Bronchial epithelial cell (primary cell): ENCODE data around the gene JAML. TPM values are rescaled to one million over a fixed set of nuclear protein-coding genes. Genes with fewer than 3 reads are reported as not detected.

ENCODE experiments used
- DNase-seq: peaks from one replicate; pipeline ENCODE4 v3.0.0-alpha.2; 2010; ENCODE audit warnings: low read depth
- FAIRE-seq: peaks from 2 replicates; lab custom pipeline; 2011; peaks lifted over from hg19 to GRCh38; lab: Jason Lieb, UNC
- H3K27me3 ChIP-seq: 2 replicates; pipeline ENCODE4 v1.5.1; 2011; ENCODE audit warnings: low read length; ENCODE audit not compliant: control insufficient read depth, insufficient read depth
- H3K36me3 ChIP-seq: 2 replicates; pipeline ENCODE4 v1.5.1; 2011; ENCODE audit warnings: low read length; ENCODE audit not compliant: control insufficient read depth, insufficient read depth
- H3K4me3 ChIP-seq: 2 replicates; pipeline ENCODE4 v1.5.1; 2011; ENCODE audit warnings: mild to moderate bottlenecking, low read depth, low read length, control low read depth
- CTCF ChIP-seq: IDR thresholded peaks from 2 replicates; pipeline ENCODE4 v1.5.1; 2011; ENCODE audit warnings: mild to moderate bottlenecking, moderate library complexity, low read length, control low read depth, inconsistent platforms; ENCODE audit not compliant: insufficient read depth, severe bottlenecking
- total RNA-seq: library from RNA; depleted of rRNA; stranded (reverse); fragments of >200 nt; gene quantifications from 2 replicates; pipeline ENCODE4 v1.2.1, GENCODE V29; 2014

The JAML gene
- total RNA-seq, 1 donor from 2014 or later, result not detected

GRCh38 chr11:118212131-118212725 lies 12.6 kb downstream of the JAML start:
- no peak for FAIRE-seq
- no peak for TF ChIP-seq CTCF
- Histone ChIP-seq H3K4me3 (no peak overlapping the region), H3K36me3 (no peaks in the 10 kb centered on the region), H3K27me3 (no peaks in the 10 kb centered on the region)
- peak; percentile 32 for DNase-seq

- FAIRE-seq (no peak), DNase-seq (no peak)
- H3K27me3 ChIP-seq, result no peaks in the 10 kb centered on the region
- no peak overlapping the region for H3K4me3 ChIP-seq
- H3K36me3 ChIP-seq, result no peaks in the 10 kb centered on the region
- no peak for TF ChIP-seq CTCF
Measured at GRCh38 chr11:118211006-118211405, 13.8 kb downstream of the JAML start.

GRCh38 chr11:118210323-118210722 lies 14.5 kb downstream of the JAML start:
- TF ChIP-seq CTCF, result no peak
- no peaks in the 10 kb centered on the region for H3K36me3 ChIP-seq
- H3K27me3 ChIP-seq, result no peaks in the 10 kb centered on the region
- FAIRE-seq, result no peak
- no peak for DNase-seq
- H3K4me3 ChIP-seq, result no peak overlapping the region

GRCh38 chr11:118209033-118209432 lies 15.8 kb downstream of the JAML start:
- Histone ChIP-seq H3K36me3 (no peaks in the 10 kb centered on the region), H3K27me3 (no peaks in the 10 kb centered on the region), H3K4me3 (no peak overlapping the region)
- FAIRE-seq (no peak), DNase-seq (no peak)
- TF ChIP-seq CTCF, result no peak

- no peak for FAIRE-seq
- no peak for TF ChIP-seq CTCF
- H3K36me3 ChIP-seq, result no peaks in the 10 kb centered on the region
- DNase-seq, result no peak
- H3K27me3 ChIP-seq, result no peaks in the 10 kb centered on the region
- no peak overlapping the region for H3K4me3 ChIP-seq
Measured at GRCh38 chr11:118207079-118207478, 17.7 kb downstream of the JAML start.
